HG03469 (cell line): ENCODE measurements around the gene TAC1.
"Not testable (repeated sequence)": the region's sequence is repeated elsewhere in the genome, so short reads cannot be mapped to it uniquely, and the experiment has no call there.

Experiments
- ATAC-seq: cut with Tn5 transposase; IDR thresholded peaks from one replicate; pipeline ENCODE4 v1.9.1; 2021; ENCODE audit warnings: mild to moderate bottlenecking, moderate library complexity, moderate number of reproducible peaks; ENCODE audit not compliant: unreplicated experiment

The TAC1 gene, protein sequence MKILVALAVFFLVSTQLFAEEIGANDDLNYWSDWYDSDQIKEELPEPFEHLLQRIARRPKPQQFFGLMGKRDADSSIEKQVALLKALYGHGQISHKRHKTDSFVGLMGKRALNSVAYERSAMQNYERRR

DNA sequence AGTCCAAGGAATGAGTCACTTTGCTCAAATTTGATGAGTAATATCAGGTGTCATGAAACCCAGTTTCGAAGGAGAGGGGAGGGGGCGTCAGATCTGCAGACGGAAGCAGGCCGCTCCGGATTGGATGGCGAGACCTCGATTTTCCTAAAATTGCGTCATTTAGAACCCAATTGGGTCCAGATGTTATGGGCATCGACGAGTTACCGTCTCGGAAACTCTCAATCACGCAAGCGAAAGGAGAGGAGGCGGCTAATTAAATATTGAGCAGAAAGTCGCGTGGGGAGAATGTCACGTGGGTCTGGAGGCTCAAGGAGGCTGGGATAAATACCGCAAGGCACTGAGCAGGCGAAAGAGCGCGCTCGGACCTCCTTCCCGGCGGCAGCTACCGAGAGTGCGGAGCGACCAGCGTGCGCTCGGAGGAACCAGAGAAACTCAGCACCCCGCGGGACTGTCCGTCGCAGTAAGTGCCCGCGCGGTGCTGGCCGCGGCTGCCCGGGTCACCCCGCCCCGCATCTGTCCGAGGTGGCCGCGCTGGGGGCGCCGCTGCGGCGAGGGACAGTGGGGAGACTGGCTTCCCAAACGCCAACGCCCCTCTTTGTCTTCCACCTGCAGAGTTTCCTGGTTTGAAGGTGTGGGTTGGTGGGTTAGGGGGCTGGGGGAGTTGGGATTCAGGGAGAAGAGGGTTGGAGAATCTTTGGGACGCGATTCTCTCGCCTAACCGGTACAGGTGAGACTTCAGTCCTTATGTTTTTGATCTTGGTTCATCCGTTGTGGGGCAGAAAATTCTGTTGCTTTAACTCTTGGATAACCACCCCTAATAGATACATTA is at the start of gene TAC1:
TAC1 (plus strand) TSS at position 351 of the 829 bp plus-strand sequence. CDS start 527 bp downstream, outside the sequence.
- no peak for ATAC-seq

DNA sequence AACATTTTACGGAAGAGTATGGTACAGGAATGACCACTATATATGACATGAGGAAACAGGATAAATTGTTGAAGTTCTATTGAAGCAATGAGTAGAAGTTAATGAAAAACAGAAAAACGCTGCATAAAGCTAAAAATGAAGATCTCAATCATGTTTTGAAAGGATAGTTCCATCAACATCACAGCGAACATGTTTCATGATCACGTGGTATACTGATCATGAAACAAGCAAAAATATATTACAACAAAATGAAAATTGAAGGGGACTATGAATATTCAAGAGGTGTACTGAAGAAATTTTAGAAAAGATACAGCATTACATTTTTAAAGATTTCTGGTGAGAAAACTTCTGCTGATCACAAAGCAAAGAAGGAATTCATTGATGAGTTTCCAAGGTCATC is 45.9 kb upstream of the TAC1 start:
- ATAC-seq = no peak

DNA sequence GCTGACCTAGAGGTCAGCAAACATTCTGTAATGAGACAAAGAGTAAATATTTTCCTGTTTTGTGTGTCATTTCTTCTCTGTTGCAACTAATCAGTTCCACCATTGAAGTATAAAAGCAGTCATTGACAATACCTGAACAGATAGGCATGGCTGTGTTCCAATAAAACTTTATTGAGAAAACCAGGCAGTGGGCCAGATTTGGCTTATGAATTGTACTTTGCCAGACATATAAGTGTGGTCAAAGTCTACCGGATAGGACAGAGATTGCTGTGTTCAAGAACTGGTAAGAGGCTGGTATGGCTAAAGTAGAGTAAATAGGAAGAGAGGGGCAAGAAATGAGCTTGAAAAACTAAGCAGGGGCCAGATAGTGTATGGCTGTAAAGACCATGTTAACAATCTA is 38.3 kb upstream of the TAC1 start:
- ATAC-seq = no peak

DNA sequence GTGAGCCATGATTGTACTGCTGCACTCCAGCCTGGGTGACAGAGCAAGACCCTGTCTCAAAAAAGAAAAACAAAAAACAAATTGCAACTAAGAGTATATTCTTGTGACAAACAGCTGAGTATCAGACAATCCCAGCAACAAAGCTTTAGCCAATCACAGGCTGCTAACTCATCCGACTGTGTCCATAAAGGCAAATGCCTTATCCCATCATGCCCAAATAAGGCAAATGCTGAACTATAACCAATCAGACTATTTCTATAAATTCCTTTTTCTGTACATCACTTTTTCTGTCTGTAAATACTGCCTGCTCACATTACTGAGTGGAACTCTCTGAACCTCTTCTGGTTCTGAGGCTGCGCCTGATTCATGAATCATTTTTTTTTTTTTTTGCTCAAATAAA is 37.5 kb upstream of the TAC1 start:
- ATAC-seq = no peak

DNA sequence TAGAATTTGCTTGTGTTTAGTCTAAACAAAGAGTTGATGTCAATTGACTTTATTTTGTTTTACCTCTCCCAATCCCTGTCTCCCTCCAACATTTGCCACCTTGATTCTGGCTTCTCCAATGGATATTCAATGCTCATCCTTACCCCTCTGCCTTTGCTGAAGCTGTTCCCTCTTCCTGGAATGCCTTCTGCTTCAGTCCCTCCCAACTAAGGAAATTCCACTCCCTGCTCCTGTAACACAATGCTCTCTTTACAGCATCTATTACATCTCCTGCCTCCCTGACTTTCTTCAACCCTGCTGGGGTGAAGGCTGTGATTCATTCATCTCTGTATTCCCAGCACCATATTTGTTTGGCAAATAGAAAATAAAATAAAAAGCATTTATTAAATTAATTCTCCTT is 34.5 kb upstream of the TAC1 start:
- ATAC-seq = no peak

DNA sequence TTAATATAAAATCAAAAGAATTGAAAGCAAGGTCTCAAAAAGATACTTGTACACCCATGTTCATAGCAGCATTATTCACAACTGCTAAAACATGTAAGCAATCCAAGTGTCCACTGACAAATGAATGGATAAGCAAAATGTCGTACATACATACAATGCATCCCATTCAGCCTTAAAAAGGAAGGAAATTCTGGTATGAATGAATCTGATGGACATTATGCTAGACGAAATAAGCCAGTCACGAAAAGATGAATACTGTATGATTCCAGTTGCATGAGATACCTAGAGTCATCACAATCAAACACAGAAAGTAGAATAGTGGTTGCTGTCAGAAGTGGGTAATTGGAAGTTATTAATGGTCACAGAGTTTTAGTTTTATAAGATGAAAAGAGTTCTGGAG is 9.5 kb upstream of the TAC1 start:
- no peak for ATAC-seq

DNA sequence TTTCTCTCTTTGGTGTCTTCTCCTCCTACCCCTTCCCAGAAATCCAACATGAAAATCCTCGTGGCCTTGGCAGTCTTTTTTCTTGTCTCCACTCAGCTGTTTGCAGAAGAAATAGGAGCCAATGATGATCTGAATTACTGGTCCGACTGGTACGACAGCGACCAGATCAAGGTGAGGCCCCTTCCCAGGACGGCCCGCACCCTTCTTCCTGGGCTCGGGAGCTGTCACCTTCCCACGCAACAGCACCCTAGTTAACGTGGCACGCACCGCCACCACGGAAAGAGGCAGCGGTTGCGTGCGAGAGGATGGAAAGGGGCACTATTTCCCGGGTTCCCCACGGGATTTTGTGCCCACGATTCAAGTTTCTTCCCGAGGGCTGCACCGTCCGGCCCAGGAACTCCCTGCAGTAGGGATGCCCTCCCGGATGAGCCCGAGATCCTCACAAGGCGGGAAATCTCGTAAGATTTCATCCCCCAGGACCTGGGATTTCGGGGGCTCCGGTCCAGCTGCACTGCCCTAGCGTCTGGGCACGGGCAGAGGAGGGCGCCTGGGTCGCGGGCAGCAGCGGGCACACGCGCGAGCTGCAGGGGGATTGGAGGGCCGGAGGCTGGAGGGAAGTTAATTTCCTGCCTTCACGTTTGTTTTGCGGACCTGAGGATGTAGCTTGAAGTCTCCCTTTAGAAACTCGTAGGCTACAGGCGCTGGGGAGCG is 834 bp downstream of the TAC1 start:
- ATAC-seq = no peak

- no peak for ATAC-seq
Measured at GRCh38 chr7:97733276-97734161, 1.6 kb downstream of the TAC1 start.

DNA sequence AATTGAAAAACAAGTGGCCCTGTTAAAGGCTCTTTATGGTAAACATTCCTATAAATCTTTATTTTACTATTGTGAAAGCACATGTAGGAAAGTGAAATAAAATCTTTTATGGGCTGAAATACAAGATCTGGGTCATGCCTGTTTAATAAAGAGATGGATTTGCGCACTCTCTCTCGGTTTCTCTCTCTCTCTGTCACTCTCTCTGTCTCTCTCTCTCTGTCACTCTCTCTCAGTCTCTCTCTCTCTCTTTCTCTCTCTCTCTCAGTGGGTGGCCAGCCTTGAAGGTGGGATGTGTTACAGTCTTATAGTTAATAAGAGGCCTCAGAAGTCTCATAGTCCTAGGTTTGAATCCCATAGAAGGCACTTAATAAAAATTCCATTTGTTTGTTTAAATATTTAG is 2.4 kb downstream of the TAC1 start:
- ATAC-seq = no peak

DNA sequence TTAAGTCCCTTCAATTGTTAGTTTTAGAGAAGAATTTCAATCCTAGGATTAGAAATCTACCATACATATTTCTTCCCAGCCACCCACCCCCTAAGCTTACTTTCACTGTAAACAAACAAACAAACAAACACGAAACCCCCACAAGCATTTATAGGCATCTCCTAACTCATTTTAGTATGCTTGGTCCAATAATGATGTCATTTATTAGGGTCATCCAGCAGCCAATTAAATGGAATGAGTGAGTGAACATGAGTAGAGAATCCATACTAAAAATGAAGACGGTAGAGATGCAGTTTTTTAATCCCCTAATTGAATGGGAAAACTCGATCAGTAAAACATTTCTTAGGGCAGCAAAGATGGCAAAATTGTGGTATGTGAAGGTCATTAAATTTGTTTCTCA is 3.2 kb downstream of the TAC1 start:
- no peak for ATAC-seq

DNA sequence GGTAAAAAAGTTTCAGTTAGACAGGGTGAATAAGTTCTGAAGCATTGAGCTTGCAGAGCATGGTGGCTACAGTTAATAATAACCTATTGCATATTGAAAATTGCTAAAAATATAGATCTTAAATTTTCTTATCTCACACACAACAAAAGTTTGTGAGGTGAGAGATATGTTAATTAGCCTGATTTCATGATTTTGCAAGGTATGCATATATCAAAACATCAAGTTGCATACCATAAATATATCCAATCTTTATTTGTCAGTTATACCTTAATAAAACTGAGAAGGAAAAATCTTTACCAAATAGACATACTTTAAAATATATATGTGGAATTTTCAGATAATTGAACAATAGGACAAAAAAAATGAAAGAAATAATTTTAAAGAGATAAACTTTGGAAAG is 16.6 kb downstream of the TAC1 start:
- no peak for ATAC-seq

DNA sequence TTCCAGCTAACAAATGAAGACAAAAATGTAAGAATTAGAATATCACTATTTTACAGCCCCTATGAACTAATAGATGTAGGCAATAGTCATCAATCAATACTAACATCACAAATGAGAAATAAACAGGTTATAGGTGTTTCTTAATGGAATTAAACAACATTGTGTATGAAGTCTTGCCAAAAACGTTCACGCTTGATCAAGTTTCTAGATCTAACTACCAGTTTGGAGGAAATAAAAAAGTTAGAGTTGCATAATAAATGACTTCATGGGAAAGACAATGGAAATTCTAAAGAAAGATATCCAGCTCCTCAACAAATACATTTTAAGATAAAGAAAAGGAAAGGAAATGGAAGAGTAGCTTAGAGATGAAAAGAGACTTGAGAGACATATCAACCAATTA is 19.7 kb downstream of the TAC1 start:
- no peak for ATAC-seq

DNA sequence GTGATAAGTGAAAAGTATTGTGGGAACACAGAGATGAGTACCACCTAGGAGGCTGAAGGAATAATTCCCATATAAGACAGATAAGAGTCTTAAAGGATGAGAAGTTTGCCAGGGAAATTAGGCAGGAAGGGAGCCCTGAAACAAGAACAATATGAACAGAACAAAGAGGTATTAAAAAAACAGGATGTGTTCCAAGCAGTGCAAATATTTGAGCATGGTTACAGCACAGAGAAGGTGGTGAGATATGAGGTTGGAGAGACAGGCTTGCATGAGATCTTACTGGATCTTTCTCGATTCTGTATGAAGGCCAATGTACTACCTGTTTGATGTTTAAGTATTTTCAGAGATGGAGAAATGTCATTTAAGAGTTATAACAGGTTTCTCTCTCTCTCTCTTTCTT is 20.3 kb downstream of the TAC1 start:
- ATAC-seq = no peak

GRCh38 chr7:97757824-97758223 is 25.9 kb downstream of the TAC1 start:
- no peak for ATAC-seq

GRCh38 chr7:97770850-97771249 is 39.0 kb downstream of the TAC1 start:
- no peak for ATAC-seq

DNA sequence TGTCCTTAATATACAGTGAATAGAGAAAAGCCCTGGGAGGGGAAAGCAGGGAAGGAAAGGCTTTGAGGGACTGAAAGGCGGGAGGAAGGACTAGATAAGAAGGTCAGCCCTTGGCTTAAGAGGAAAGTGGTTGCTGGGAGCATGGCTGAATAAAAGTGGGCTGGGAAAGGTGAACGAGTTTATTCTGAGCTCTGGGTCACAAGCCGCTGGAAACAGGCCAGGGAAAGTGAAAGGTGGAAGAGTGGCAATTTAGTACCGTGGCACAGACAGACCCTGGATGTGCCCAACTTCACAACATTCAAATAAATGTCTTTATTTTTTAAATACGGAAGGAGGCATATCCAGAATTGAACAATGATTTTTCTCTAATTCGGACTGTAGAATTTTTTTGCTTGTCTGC is 39.7 kb downstream of the TAC1 start:
- no peak for ATAC-seq

- ATAC-seq = no peak
Measured at GRCh38 chr7:97772045-97772901, 40.4 kb downstream of the TAC1 start.

GRCh38 chr7:97786398-97786797 is 54.5 kb downstream of the TAC1 start:
- not testable (repeated sequence) for ATAC-seq
